Measurements from ENCODE around the gene CADM1.

CADM1 gene

GRCh38 chr11:115311949-115312348 is 192.3 kb downstream of the CADM1 start:
- DNase-seq = no peak

GRCh38 chr11:115306689-115307088 is 197.5 kb downstream of the CADM1 start:
- DNase-seq = no peak

- no peak for DNase-seq
Observed at GRCh38 chr11:115304774-115305472, 199.3 kb downstream of the CADM1 start.

GRCh38 chr11:115303929-115304531 is 200.2 kb downstream of the CADM1 start:
- DNase-seq = no peak

GRCh38 chr11:115302946-115303703 is 201.1 kb downstream of the CADM1 start:
- no peak for DNase-seq

GRCh38 chr11:115300660-115301428 is 203.4 kb downstream of the CADM1 start:
- no peak for DNase-seq

- DNase-seq = no peak
Observed at GRCh38 chr11:115298300-115299012, 205.8 kb downstream of the CADM1 start.

- no peak for DNase-seq
Observed at GRCh38 chr11:115297330-115297729, 206.9 kb downstream of the CADM1 start.

- DNase-seq = no peak
Observed at GRCh38 chr11:115291325-115291724, 212.9 kb downstream of the CADM1 start.

GRCh38 chr11:115290893-115291292 is 213.3 kb downstream of the CADM1 start:
- no peak for DNase-seq

- DNase-seq = no peak
Observed at GRCh38 chr11:115290479-115290878, 213.7 kb downstream of the CADM1 start.

- no peak for DNase-seq
Observed at GRCh38 chr11:115287266-115287665, 216.9 kb downstream of the CADM1 start.

- DNase-seq = no peak
Observed at GRCh38 chr11:115286614-115287013, 217.6 kb downstream of the CADM1 start.

GRCh38 chr11:115284773-115285172 is 219.4 kb downstream of the CADM1 start:
- no peak for DNase-seq

- no peak for DNase-seq
Observed at GRCh38 chr11:115282923-115283322, 221.3 kb downstream of the CADM1 start.

GRCh38 chr11:115280775-115281174 is 223.4 kb downstream of the CADM1 start:
- DNase-seq = no peak

- DNase-seq = no peak
Observed at GRCh38 chr11:115279813-115280761, 224.1 kb downstream of the CADM1 start.

GRCh38 chr11:115276799-115277198 is 227.4 kb downstream of the CADM1 start:
- no peak for DNase-seq

- DNase-seq = no peak
Observed at GRCh38 chr11:115276191-115276590, 228.0 kb downstream of the CADM1 start.

GRCh38 chr11:115275045-115275444 is 229.2 kb downstream of the CADM1 start:
- DNase-seq = no peak

- DNase-seq = no peak
Observed at GRCh38 chr11:115272925-115273324, 231.3 kb downstream of the CADM1 start.

Measured in stimulated activated CD4-positive, alpha-beta T cell treated with anti-CD3 and anti-CD28 coated beads, Interleukin-4, amount 100 ng/mL, for 24 hours (primary cell).